ENCODE data around the gene CBARP. TPM values are rescaled to one million over a fixed set of nuclear protein-coding genes. Genes with fewer than 3 reads are reported as not detected.

The CBARP gene
- polyA plus RNA-seq, 3 donors = not detected

DNA sequence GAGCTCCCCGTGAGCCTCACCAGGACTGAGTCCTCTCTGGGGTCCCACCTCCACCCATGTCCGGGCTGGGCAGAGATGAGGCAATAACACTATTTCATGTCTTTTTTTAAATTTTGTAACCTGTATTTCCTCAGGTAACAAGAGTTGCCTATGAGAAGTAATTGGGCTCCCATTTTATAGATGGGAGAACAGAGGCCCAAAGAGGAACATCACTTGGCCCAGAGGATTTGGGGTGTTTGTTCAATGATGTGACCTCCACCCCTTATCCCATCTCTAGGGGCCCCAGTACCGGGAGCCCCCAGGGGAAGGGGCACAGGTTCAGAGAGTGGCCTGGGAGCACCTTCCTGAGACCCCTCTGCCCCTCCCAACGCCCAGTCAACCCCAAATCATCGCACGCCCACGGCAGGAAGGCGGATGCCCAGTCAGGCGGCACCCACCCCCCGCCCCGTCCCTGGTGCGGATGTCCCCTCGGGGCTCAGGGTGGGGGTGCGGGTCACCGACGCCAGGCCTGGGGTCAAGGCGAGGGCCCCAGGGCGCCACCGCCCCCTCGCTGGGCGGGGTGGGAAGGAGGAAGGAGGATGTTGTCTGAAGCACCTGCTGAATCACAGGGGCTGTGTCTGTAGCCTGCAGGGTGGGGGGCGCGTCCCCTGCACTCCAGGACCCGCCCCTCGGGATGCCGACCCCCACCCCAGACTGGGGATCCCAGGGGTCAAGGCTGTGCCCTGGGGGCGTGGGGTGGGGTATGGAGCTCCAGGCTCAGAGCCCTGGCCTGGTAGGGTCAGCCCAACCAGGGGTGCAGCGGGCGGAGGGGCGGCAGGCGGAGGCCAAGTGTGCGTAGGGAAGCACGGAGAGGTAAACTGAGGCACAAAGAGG, 22.3 kb upstream of the CBARP start:
- Histone ChIP-seq H2AFZ (ENCODE audit: insufficient read depth, low read depth, low read length, poor library complexity, severe bottlenecking) (no peak overlapping the region), H3K4me3 (replicated peaks in 1 of 3; ENCODE audit: low read depth in 2 of 3, low read length in 3 of 3) (peak overlapping the region; percentile 7 to 93 (median 32)), H3K9me3 (replicated peaks in 1 of 2; ENCODE audit: control insufficient read depth in 1 of 2, insufficient read depth in 1 of 2, low read length in 2 of 2) (no peaks in the 10 kb centered on the region), H3K27ac (ENCODE audit: low read depth in 1 of 2, low read length in 2 of 2) (peak overlapping the region; percentile 74 to 95), H4K20me1 (ENCODE audit: insufficient read depth, low read length) (peaks cover 55% of the 10 kb centered on the region), H3K4me1 (ENCODE audit: control insufficient read depth in 1 of 2, insufficient read depth in 2 of 2, low read length in 2 of 2) (peaks cover 65 to 80% of the 10 kb centered on the region in 2 donors), H3K79me2 (ENCODE audit: insufficient read depth, low read length) (peaks cover 41% of the 10 kb centered on the region), H3K36me3 (replicated peaks in 1 of 2; ENCODE audit: control insufficient read depth in 1 of 2, insufficient read depth in 2 of 2, low read length in 2 of 2) (peaks cover 29 to 32% of the 10 kb centered on the region in 2 donors), H3K9ac (ENCODE audit: insufficient read depth, low read length, poor library complexity, severe bottlenecking) (peak overlapping the region; percentile 87), H3K27me3 (ENCODE audit: control insufficient read depth in 2 of 2, insufficient read depth in 2 of 2, low read length in 2 of 2) (no peaks in the 10 kb centered on the region), H3K4me2 (replicated peaks; ENCODE audit: extremely low read depth, low read length, poor library complexity, severe bottlenecking) (peak overlapping the region; percentile 95)
- intact Hi-C loops (cut with micrococcal nuclease) = loop anchor here in 1 of 2 donors (1.0 kb wide), 1 partner anchor 8 kb away; no protein-coding TSS in a partner anchor
- peaks cover 3 to 10% (median 9%) of the 10 kb centered on the region in 3 donors for H3K27me3 Mint-ChIP-seq (ENCODE audit: low read depth in 3 of 3)
- H3K36me3 Mint-ChIP-seq = peaks cover 25 to 36% of the 10 kb centered on the region in 2 donors
- H3K9me3 Mint-ChIP-seq = no peaks in the 10 kb centered on the region
- TF ChIP-seq, protein P1, sequence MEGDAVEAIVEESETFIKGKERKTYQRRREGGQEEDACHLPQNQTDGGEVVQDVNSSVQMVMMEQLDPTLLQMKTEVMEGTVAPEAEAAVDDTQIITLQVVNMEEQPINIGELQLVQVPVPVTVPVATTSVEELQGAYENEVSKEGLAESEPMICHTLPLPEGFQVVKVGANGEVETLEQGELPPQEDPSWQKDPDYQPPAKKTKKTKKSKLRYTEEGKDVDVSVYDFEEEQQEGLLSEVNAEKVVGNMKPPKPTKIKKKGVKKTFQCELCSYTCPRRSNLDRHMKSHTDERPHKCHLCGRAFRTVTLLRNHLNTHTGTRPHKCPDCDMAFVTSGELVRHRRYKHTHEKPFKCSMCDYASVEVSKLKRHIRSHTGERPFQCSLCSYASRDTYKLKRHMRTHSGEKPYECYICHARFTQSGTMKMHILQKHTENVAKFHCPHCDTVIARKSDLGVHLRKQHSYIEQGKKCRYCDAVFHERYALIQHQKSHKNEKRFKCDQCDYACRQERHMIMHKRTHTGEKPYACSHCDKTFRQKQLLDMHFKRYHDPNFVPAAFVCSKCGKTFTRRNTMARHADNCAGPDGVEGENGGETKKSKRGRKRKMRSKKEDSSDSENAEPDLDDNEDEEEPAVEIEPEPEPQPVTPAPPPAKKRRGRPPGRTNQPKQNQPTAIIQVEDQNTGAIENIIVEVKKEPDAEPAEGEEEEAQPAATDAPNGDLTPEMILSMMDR (IDR thresholded peaks at IDR 0.05) = no peak
- H3K4me1 Mint-ChIP-seq = peaks cover 54% of the 10 kb centered on the region
- peak; percentile 77 to 86 (median 77) for DNase-seq
- H3K27ac Mint-ChIP-seq = peak overlapping the region; percentile 93 to 97 (median 96)
- H3K4me3 Mint-ChIP-seq = peak overlapping the region; percentile 85 to 89
- WGBS (ENCODE audit: insufficient coverage) = 3% methylated on average over 23 of the region's 33 CpGs

DNA sequence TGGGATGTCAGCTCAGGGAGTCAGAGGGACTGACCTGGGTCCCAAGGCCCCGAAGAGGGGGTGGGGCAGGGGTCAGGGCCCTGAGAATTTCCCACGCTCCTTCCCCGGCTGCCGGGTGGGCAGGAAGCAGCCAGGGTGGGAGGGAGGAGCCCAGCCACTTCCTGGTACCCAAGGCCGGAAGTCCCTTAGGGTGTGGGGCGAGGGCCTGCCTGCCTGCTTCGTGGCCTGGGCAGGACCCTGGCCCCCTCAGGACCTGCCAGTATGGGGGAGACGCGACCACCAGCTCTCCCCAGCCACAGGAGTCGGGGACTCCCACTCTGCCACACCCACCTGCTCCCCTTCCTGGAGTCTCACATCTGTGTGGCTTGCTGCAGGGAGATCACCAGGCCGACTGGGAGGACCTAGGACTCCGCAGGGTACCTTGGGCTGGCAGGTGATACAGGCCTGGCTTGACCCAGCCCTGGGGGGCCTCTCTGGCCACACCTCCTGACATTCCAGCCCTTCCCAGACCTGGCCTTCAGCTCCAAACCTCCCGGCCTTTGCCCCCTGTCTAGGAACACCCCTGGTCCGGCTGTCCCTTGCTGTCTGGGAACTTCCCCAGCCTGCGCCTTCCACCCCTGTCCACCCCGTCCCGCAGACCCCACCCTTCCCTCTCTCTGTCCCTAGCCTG, 21.5 kb upstream of the CBARP start:
- Histone ChIP-seq H3K27ac (ENCODE audit: low read depth in 1 of 2, low read length in 2 of 2) (peak overlapping the region; percentile 74 to 95), H2AFZ (ENCODE audit: insufficient read depth, low read depth, low read length, poor library complexity, severe bottlenecking) (no peak overlapping the region), H3K9me3 (replicated peaks in 1 of 2; ENCODE audit: control insufficient read depth in 1 of 2, insufficient read depth in 1 of 2, low read length in 2 of 2) (no peaks in the 10 kb centered on the region), H3K36me3 (replicated peaks in 1 of 2; ENCODE audit: control insufficient read depth in 1 of 2, insufficient read depth in 2 of 2, low read length in 2 of 2) (peaks cover 37 to 39% of the 10 kb centered on the region in 2 donors), H3K9ac (ENCODE audit: insufficient read depth, low read length, poor library complexity, severe bottlenecking) (peak overlapping the region; percentile 87), H3K4me1 (ENCODE audit: control insufficient read depth in 1 of 2, insufficient read depth in 2 of 2, low read length in 2 of 2) (peaks cover 70 to 85% of the 10 kb centered on the region in 2 donors), H3K4me3 (replicated peaks in 1 of 3; ENCODE audit: low read depth in 2 of 3, low read length in 3 of 3) (peak overlapping the region; percentile 18 to 93 (median 32)), H4K20me1 (ENCODE audit: insufficient read depth, low read length) (peaks cover 62% of the 10 kb centered on the region), H3K4me2 (replicated peaks; ENCODE audit: extremely low read depth, low read length, poor library complexity, severe bottlenecking) (peak overlapping the region; percentile 95), H3K27me3 (ENCODE audit: control insufficient read depth in 2 of 2, insufficient read depth in 2 of 2, low read length in 2 of 2) (no peaks in the 10 kb centered on the region), H3K79me2 (ENCODE audit: insufficient read depth, low read length) (peaks cover 49% of the 10 kb centered on the region)
- Mint-ChIP-seq H3K4me3 (peak overlapping the region; percentile 85 to 89), H3K4me1 (peaks cover 59% of the 10 kb centered on the region), H3K27ac (peak overlapping the region; percentile 93 to 97 (median 96)), H3K36me3 (peaks cover 33 to 44% of the 10 kb centered on the region in 2 donors), H3K27me3 (ENCODE audit: low read depth in 3 of 3) (peaks cover 3 to 10% (median 8%) of the 10 kb centered on the region in 3 donors), H3K9me3 (peaks cover 0 to 2% (median 0%) of the 10 kb centered on the region in 7 donors)
- 7% methylated on average over 14 of the region's 17 CpGs for WGBS (ENCODE audit: insufficient coverage)
- TF ChIP-seq, protein P1 (IDR thresholded peaks at IDR 0.05) = no peak
- intact Hi-C loops (cut with micrococcal nuclease) = no loop called here
- peak; percentile 78 to 83 (median 79) for DNase-seq
